GM21717 (cell line): ENCODE results near the gene GRIK3.
"Not testable (repeated sequence)": the region's sequence is repeated elsewhere in the genome, so short reads cannot be mapped to it uniquely, and the experiment has no call there.

ENCODE experiments used
- ATAC-seq: cut with Tn5 transposase; IDR thresholded peaks from one replicate; pipeline ENCODE4 v1.9.1; 2021; ENCODE audit warnings: mild to moderate bottlenecking, moderate library complexity; ENCODE audit not compliant: unreplicated experiment

The GRIK3 gene

DNA sequence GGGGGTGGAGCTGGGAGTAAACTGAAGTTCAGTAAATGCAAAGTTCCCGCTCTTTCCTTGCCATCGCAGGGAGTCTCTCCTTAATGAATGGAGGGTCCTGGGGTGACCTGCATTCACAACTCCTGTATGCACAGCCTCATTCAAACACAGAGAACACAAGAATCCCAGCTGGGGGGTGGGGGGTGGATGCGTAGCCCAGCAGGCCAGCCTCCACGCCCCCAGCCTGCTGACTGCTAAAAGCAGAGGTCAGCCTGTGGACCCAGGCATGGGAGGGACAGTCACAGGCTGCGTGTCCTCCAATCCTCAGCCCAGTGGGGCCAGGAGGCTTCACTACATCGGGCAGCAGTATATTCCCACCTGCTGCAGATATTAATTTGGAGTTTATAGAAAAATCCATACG lies 263.1 kb downstream of the GRIK3 start:
- no peak for ATAC-seq

DNA sequence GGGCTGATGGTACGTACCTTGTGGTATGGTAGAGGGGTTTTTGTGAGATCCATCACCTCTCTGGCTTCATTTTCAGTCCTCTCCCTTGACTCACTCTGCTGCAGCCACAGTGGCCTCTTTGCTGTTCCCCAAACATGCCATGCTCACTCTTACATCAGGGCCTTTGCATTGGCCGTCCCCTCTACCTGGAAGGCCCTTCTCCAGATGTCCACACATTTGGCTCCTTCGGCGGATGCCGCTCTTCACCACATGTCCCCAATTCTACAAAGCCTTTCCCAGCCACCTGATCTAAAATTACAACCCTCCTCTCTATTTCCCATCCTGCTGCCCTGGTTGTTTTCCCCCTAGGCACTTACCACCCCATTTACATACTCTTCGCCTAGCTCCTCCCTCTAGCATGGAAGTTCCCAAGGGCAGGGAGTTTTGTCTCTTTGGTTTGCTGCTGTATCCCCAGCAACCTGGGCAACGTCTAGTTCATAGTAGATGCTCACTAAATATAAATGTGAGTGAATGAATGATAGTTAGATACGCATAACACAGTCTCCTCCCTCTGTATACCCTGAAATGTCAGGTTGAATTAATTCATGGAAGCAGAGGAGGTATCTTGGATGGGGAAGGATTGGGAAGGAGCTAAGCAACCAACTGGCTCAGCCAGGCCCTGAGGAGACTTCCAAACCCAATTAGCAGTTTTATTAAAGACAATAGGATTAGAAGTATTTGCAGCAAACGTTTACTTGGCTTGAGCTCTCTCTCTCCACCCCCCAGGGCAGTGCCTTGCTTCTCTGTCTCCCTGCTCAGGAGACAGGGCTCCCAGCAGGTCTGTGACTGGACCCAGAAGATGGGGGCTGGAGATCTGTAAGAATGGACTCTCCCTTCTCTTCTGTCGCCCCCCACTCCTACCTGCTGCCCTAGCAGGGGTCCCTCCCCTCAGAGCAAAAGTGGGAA lies 264.2 kb downstream of the GRIK3 start:
- no peak for ATAC-seq

DNA sequence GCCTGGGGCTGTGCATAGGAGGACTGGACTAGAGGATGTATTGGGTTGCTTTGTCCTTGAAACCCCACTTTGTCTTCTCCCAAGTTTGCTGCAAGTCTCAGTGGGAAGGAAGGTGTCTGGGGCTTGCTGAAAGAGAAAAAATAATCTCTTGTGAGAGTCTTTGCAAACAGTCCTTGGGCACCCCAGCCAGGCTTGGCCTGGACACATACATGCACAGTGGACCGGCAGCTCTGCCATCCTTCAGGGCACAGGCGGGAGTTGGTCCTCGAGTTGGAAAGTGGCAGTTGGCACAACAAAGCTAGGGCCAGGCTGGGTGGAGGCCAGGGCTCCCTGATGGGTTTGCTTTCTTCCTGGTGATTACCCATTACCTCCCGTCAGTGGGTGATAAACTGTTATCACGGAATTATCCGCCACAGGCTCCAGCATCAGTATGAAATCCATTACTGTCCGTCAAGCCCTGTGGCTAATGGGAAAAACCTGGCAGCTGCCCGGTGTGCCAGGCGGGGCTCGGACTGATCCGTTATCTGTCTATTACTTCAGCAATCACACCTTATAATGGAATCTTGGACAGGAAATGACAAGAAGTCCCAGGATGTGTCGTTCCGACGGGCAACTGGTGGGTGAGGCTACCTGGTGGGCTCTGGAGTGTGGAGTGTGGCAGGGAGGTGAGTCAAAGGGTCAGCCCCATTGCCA lies 265.7 kb downstream of the GRIK3 start:
- ATAC-seq = no peak

- ATAC-seq = not testable (repeated sequence)
These were observed 266.9 kb downstream of the GRIK3 start for GRCh38 chr1:36767429-36767828.

DNA sequence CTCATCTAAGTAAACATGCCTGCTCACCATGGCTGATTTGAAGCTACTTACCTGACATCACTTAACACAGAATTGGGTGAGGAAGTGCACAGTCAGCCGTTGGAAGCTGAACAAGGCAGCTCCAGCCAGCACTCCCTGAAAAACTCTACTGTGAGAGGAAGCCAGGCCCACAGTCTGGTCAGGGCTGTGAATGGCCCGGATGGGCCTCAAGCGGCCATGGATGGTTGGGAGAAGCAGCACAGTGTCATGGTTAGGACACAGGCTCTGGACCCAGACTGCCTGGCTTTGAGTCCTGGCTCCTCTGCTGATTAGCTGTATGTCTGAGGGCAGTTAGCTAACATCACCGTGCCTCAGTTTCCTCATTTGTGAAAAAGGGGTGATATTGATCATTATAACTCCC lies 267.8 kb downstream of the GRIK3 start:
- no peak for ATAC-seq

- no peak for ATAC-seq
These were observed 268.5 kb downstream of the GRIK3 start for GRCh38 chr1:36765785-36766300.

DNA sequence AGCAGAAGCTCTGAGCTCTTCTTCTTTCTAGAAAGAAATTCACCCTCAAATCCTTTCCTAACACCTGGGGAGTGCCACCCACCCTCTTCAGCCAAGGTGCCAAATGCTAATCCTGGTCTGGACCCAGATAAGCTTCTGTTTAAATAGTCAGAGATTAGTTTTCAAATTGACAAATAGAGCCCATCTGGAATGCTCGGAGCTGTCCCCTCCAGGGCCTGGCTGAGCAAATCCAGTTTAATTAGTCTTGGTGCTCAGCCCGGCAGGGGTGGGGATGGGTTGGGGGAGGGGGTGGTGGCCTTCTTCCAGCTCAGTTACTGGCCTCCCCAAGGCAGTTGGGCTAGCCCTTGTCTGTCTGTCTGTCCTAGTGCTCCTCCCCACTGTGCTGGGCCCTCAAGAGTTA lies 269.5 kb downstream of the GRIK3 start:
- ATAC-seq = no peak

DNA sequence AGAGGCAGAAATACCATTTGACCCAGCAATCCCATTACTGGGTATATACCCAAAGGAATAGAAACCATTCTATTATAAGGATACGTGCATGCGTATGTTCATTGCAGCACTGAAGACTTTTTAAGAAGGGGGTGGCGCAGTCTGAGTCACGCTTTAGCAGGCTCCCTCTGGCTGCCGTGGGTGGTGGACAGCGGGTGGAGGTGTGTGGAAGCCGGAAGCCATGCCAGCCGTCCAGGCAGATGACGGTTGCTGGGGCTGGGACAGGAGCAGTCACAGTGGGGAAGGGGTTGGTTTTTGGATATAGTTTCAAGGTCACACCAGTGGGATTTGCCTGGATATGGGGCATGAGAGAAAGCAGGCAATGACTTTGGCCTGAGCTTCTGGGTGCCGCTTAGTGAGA lies 270.5 kb downstream of the GRIK3 start:
- ATAC-seq = no peak

GRCh38 chr1:36762174-36762573 lies 272.1 kb downstream of the GRIK3 start:
- no peak for ATAC-seq

GRCh38 chr1:36761113-36761512 lies 273.2 kb downstream of the GRIK3 start:
- no peak for ATAC-seq

GRCh38 chr1:36760081-36760480 lies 274.2 kb downstream of the GRIK3 start:
- no peak for ATAC-seq

DNA sequence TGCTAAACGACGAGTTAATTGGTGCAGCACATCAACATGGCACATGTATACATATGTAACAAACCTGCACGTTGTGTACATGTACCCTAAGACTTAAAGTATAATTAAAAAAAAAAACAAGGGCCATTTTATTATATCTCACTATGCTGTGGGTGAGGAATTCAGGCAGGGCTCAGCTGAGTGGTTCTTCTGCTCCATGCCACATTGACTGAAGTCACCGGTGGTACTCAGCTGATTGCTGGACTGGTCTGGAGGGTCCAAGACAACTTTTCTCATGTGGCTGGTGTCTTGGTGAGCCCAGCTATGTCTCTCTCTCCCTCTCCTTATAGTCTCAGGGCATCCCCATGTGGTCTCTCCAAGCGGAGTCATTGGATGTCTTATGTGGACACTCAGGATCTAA lies 275.0 kb downstream of the GRIK3 start:
- no peak for ATAC-seq

- no peak for ATAC-seq
These were observed 278.7 kb downstream of the GRIK3 start for GRCh38 chr1:36755303-36756230.

DNA sequence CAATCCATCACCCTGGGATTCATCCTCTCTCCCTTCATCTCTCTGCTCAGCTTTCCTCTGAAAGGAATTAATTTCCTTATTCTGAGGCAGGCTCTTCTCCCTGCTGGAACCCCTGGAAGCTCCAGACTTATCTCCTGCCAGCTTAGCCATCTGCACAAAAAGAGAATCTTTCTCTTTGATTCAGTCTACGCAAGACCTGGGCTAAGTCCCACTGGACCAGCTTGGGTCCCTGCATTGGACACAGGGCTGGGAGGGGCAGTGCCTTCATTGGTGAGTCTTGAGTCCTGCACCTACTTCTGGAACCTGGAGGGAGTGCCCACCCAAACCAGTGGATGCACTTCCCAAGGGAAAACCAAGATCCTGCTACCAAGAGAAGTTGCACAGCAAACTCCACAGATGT lies 279.9 kb downstream of the GRIK3 start:
- no peak for ATAC-seq

GRCh38 chr1:36753451-36753850 lies 280.9 kb downstream of the GRIK3 start:
- no peak for ATAC-seq

DNA sequence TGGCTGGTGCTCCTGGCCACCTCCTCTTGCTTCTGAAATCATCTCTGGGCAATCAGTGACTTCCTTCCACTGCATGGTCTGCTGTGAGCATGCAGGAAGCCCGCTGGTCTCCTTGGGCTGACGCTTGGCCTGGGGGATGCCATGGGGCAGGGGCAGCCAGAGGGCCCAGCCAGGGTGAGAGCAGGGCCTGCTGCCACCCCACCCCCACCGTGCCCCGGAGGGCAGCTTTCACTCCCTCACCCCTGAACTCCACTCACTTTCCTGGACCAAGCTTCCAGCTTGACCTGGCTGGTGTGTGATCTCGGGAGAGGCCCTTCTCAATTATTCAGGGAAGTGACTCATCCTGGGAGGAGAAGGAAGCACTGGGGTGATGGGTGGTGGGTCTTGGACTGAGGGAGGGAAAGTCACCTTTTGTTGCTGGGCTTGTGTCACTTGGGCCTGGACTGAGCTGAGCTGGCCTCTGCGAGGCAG lies 281.4 kb downstream of the GRIK3 start:
- ATAC-seq = no peak

GRCh38 chr1:36752431-36752830 lies 281.9 kb downstream of the GRIK3 start:
- ATAC-seq = no peak

DNA sequence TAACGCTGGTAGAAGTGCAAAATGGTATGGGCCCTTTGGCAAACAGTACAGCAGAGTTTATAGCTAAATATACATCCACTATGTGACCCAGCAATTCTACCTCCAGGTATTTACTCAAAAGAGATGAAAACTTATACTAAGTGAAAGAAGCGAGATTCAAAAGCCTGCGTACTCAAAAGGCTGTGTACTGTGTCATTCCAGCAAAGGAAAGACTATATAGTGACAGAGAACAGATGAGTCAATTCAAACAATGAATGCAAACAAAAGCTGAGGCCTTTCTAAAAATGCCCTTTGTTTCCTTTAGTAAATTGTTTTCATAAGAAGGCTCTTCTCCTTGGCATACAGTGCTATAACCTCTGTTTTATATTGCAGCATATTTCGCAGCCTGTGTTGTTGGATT lies 282.8 kb downstream of the GRIK3 start:
- ATAC-seq = no peak

DNA sequence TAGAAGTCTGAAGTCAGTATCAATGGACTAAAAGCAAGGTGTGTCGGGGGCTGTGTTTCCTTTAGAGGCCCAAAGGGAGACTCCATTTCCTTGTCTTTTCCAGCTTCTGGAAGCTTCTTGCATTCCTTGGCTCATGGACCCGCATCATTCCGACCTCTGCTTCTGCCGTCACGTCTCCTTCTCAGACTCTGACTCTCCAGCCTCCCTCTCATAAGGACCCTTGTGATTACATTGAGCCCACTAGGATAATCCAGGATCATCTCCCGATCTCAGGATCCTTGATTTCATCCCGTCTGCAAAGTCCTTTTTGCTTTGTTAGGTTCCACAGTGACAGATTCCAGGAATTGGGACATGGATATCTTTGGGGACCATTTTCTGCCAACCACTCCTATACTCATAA lies 285.8 kb downstream of the GRIK3 start:
- ATAC-seq = no peak
